OCI-LY7 (cell line): ENCODE results near the gene CAMK2B. TPM values are rescaled to one million over a fixed set of nuclear protein-coding genes. Genes with fewer than 3 reads are reported as not detected.

Experiments used
- BruUV-seq: library from RNA; stranded (reverse); fragments of 400-500 nt; replicated peaks from 2 replicates; lab custom pipeline; 2021; lab: Mats Ljungman, UMichigan
- CTCF ChIA-PET: fragments of 300-600 bp; sonication (Branson Sonifier 250); formaldehyde crosslinking; loops from one replicate; lab custom pipeline; 2022; ENCODE audit warnings: antibody characterized with exemption; ENCODE audit not compliant: unreplicated experiment; lab: Charles Lee
- POLR2A ChIA-PET: fragments of 300-600 bp; sonication (Branson Sonifier 250); formaldehyde crosslinking; loops from one replicate; lab custom pipeline; 2022; ENCODE audit warnings: antibody characterized with exemption; lab: Charles Lee
- DNase-seq: peaks from one replicate; pipeline ENCODE4 v3.0.0-alpha.2; 2015; ENCODE audit warnings: low spot score
- H2AFZ ChIP-seq: fragments of 200-600 bp; sonication (generic), shearing (Covaris generic); 2 replicates; pipeline ENCODE4 v1.6.1; 2014; ENCODE audit warnings: mild to moderate bottlenecking, antibody characterized with exemption, low read length, moderate library complexity
- H3K27ac ChIP-seq: fragments of 200-600 bp; sonication (generic); 2 replicates; pipeline ENCODE4 v1.5.1; 2014; ENCODE audit warnings: mixed run types, low read depth, mild to moderate bottlenecking, moderate library complexity, low read length, inconsistent platforms; ENCODE audit not compliant: poor library complexity, severe bottlenecking
- H3K36me3 ChIP-seq: fragments of 200-600 bp; sonication (generic); 2 replicates; pipeline ENCODE4 v1.6.1; 2014; ENCODE audit warnings: mild to moderate bottlenecking, antibody characterized with exemption, low read length, moderate library complexity, mixed read lengths; ENCODE audit not compliant: insufficient read depth
- H3K4me1 ChIP-seq: fragments of 200-600 bp; sonication (generic); 2 replicates; pipeline ENCODE4 v1.5.1; 2014; ENCODE audit warnings: mild to moderate bottlenecking, low read length; ENCODE audit not compliant: insufficient read depth, poor library complexity, severe bottlenecking
- H3K4me2 ChIP-seq: fragments of 200-600 bp; sonication (generic); 2 replicates; pipeline ENCODE4 v1.6.1; 2014; ENCODE audit warnings: mild to moderate bottlenecking, low read length
- H3K4me3 ChIP-seq: fragments of 200-600 bp; sonication (generic); 2 replicates; pipeline ENCODE4 v1.5.1; 2014; ENCODE audit warnings: mild to moderate bottlenecking, low read depth, low read length; ENCODE audit not compliant: poor library complexity, severe bottlenecking
- H3K79me2 ChIP-seq: fragments of 200-600 bp; sonication (generic); 2 replicates; pipeline ENCODE4 v1.6.1; 2016; ENCODE audit warnings: low read depth, mild to moderate bottlenecking, low read length, moderate library complexity, mixed read lengths; ENCODE audit not compliant: insufficient read depth
- H3K9me2 ChIP-seq: fragments of 200-600 bp; sonication (generic); 2 replicates; pipeline ENCODE4 v1.6.1; 2016; ENCODE audit warnings: mild to moderate bottlenecking, low read length, mixed read lengths; ENCODE audit not compliant: insufficient read depth
- H3K9me3 ChIP-seq: fragments of 200-600 bp; sonication (generic); 2 replicates; pipeline ENCODE4 v1.6.1; 2014; ENCODE audit warnings: mild to moderate bottlenecking, mixed run types, low read length, mixed read lengths
- H4K20me1 ChIP-seq: fragments of 200-600 bp; sonication (generic); 2 replicates; pipeline ENCODE4 v1.6.1; 2014; ENCODE audit warnings: mild to moderate bottlenecking, antibody characterized with exemption, low read length, moderate library complexity, mixed read lengths; ENCODE audit not compliant: insufficient read depth
- EZH2phosphoT487 ChIP-seq: fragments of 200-600 bp; sonication (generic); IDR thresholded peaks from 2 replicates; pipeline ENCODE4 v1.6.1; 2018; ENCODE audit warnings: low read depth, borderline replicate concordance, mild to moderate bottlenecking, mixed run types, antibody characterized with exemption, low read length, moderate library complexity, mixed read lengths
- intact Hi-C: fragments of 100-400 bp; cut with micrococcal nuclease; formaldehyde crosslinking; loops from one replicate; pipeline ENCODE4 v1.10.0; 2022; ENCODE audit not compliant: unreplicated experiment
- total RNA-seq, 2 experiments: library from RNA; depleted of rRNA in 1 of 2; stranded (reverse); fragments of >200 nt in 1 of 2; shearing (Covaris generic) in 1 of 2; gene quantifications; 2 replicates each; pipeline ENCODE4 v1.2.3, GENCODE V29; 2014 to 2022
- TF ChIP-seq, protein P1 (sequence below): fragments of 200-600 bp; sonication (generic); conservative IDR thresholded peaks from 2 replicates; pipeline ENCODE4 v1.5.1; 2014; ENCODE audit warnings: mild to moderate bottlenecking, antibody characterized with exemption, low read length, moderate library complexity, mixed read lengths

The CAMK2B gene
- total RNA-seq, 2 experiments from 2014 or later: 0.66 to 1.1 TPM

DNA sequence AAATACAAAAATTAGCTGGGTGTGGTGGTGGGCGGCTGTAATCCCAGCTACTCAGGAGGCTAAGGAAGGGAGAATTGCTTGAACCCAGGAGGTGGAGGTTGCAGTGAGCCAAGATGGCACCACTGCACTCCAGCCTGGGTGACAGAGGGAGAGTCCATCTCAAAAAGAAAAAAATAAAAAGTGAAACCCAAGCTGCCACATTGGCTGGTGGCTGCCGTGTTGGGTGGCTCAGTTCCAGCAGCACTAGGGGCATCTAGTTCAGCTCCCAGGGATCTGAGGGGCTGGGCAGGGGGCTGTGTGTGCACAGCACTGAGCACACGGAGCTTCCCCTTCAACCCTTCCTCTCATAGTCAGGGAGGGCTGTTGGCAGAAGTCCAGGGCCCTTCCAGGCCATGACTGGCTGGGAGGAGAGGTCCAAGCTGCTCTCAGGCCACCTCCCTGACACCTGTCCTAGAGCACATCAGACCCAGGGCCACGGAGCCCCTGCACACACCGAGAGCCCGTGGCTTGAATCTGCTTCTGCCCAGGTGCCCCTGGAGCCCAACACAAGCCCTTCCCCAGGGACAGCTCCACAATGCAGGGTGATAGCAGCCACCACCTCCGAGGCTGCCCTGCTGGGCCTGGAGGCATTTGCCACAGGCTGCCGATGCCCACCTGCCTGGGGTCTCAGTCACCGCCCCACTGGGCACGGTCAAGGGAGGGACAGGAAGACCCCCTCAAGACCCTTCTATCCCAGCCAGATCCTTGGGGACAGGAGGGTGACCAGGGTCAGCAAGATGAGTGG, 77.3 kb downstream of the CAMK2B start:
- ChIA-PET POLR2A (no interaction called here), CTCF (no interaction called here)
- intact Hi-C loops: no loop called here

DNA sequence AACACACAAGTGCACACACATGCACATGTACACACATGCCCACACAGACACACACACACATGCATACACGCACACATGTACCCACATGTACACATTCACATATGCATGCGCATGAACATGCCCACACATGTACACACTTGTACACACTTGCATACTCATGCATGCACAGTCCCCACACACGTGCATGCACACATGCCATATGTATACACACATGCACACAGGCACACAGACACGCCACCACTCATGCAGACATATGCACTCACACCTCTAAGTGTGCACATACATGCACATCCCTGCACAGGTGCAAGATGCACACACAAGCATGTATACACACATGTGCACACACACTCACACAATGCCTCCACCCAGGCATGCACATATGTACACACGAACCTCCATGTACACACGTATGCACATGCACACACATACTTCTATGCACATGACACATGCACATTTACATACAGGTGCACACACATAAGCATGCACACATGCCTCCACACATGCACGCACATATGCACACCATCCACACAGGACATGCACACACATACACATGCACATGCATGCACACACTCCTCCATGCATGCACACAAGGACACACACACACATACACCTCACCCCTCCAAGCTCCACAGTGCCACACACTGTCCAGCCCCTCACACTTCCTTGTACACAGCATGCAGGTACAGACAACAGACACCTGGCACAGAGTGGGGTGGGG, 78.8 kb downstream of the CAMK2B start:
- H3K9me2 ChIP-seq: no peaks in the 10 kb centered on the region
- no peaks in the 10 kb centered on the region for H4K20me1 ChIP-seq
- intact Hi-C loops: no loop called here
- no peak overlapping the region for H3K4me2 ChIP-seq
- H3K4me1 ChIP-seq: no peaks in the 10 kb centered on the region
- ChIA-PET POLR2A (no interaction called here), CTCF (no interaction called here)
- no TSS peak for BruUV-seq
- H3K36me3 ChIP-seq: no peaks in the 10 kb centered on the region
- H3K79me2 ChIP-seq: no peaks in the 10 kb centered on the region
- no peak overlapping the region for H3K27ac ChIP-seq
- no peak overlapping the region for H3K4me3 ChIP-seq
- DNase-seq: no peak
- no peak overlapping the region for H2AFZ ChIP-seq
- no peaks in the 10 kb centered on the region for H3K9me3 ChIP-seq
- TF ChIP-seq, protein P1, sequence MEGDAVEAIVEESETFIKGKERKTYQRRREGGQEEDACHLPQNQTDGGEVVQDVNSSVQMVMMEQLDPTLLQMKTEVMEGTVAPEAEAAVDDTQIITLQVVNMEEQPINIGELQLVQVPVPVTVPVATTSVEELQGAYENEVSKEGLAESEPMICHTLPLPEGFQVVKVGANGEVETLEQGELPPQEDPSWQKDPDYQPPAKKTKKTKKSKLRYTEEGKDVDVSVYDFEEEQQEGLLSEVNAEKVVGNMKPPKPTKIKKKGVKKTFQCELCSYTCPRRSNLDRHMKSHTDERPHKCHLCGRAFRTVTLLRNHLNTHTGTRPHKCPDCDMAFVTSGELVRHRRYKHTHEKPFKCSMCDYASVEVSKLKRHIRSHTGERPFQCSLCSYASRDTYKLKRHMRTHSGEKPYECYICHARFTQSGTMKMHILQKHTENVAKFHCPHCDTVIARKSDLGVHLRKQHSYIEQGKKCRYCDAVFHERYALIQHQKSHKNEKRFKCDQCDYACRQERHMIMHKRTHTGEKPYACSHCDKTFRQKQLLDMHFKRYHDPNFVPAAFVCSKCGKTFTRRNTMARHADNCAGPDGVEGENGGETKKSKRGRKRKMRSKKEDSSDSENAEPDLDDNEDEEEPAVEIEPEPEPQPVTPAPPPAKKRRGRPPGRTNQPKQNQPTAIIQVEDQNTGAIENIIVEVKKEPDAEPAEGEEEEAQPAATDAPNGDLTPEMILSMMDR: no peak
- TF ChIP-seq EZH2phosphoT487: no peak

More for the DNA sequence above, 77.3 kb downstream of the CAMK2B start:
- H3K4me1 ChIP-seq: no peaks in the 10 kb centered on the region
- no peak overlapping the region for H3K4me2 ChIP-seq
- TF ChIP-seq EZH2phosphoT487: no peak
- TF ChIP-seq, protein P1: no peak
- no peaks in the 10 kb centered on the region for H3K9me3 ChIP-seq
- BruUV-seq: no TSS peak
- no peaks in the 10 kb centered on the region for H3K36me3 ChIP-seq
- H3K9me2 ChIP-seq: no peaks in the 10 kb centered on the region
- no peak overlapping the region for H2AFZ ChIP-seq
- no peaks in the 10 kb centered on the region for H4K20me1 ChIP-seq
- H3K27ac ChIP-seq: no peak overlapping the region
- no peak overlapping the region for H3K4me3 ChIP-seq
- no peaks in the 10 kb centered on the region for H3K79me2 ChIP-seq
- no peak for DNase-seq

DNA sequence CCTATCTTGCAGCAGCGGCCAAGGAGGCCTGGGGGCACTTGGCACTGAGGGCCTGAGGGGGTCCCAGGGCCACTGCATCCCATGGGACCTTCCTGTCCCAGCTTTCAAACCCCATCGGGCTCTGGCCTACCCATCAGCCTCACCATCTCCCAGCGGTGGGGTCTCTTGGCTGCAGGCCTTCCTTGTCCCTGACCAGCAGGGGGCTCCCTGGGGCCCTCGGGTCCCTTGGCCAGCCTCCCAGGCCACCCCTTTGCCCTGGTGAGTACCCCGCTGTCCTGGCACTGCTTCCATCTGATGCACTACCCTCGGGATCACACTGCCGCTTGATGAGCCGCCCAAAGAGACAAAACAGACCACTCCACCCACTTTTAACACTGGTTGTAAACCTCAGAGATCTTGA, 81.1 kb downstream of the CAMK2B start:
- ChIA-PET POLR2A (no interaction called here), CTCF (no interaction called here)
- no peaks in the 10 kb centered on the region for H3K9me2 ChIP-seq
- no peak overlapping the region for H2AFZ ChIP-seq
- H3K4me3 ChIP-seq: no peak overlapping the region
- no peak overlapping the region for H3K27ac ChIP-seq
- H3K79me2 ChIP-seq: no peaks in the 10 kb centered on the region
- H4K20me1 ChIP-seq: no peaks in the 10 kb centered on the region
- H3K9me3 ChIP-seq: no peaks in the 10 kb centered on the region
- no peak overlapping the region for H3K4me2 ChIP-seq
- DNase-seq: peak; percentile 57
- TF ChIP-seq, protein P1: peak; percentile 75
- TF ChIP-seq EZH2phosphoT487: no peak
- BruUV-seq: no TSS peak
- H3K4me1 ChIP-seq: peaks cover 4% of the 10 kb centered on the region
- H3K36me3 ChIP-seq: no peaks in the 10 kb centered on the region
- intact Hi-C loops: no loop called here
